Measurements from ENCODE around the gene SPA17. TPM values are rescaled to one million over a fixed set of nuclear protein-coding genes. Genes with fewer than 3 reads are reported as not detected.

SPA17 gene
- total and polyA plus RNA-seq, 2 of the 8 experiments (the other 6 are each of a cell fraction or from before 2014, with no cell fraction given) = 3.7 to 5.2 TPM

- Histone ChIP-seq H2BK12ac (ENCODE audit: low read depth, low read length) (no peak overlapping the region), H3K9me3 (ENCODE audit: insufficient read depth in 2 of 2, low read depth in 1 of 2, low read length in 1 of 2) (no peaks in the 10 kb centered on the region), H3K27ac (ENCODE audit: low read depth, low read length) (no peak overlapping the region), H3K23ac (ENCODE audit: insufficient read length) (no peak overlapping the region), H3K27me3 (replicated peaks in 1 of 4; ENCODE audit: control insufficient read depth in 3 of 4, extremely low read depth in 1 of 4, insufficient read depth in 3 of 4, low read length in 3 of 4) (peaks cover 0 to 15% (median 5%) of the 10 kb centered on the region in 4 experiments; a peak in 5 of 7 replicates), H4K8ac (ENCODE audit: extremely low read depth, insufficient read depth, low read length) (no peak overlapping the region), H3K79me2 (ENCODE audit: control insufficient read depth in 1 of 2, insufficient read depth in 2 of 2, low read length in 2 of 2) (no peaks in the 10 kb centered on the region), H3K9ac (replicated peaks in 1 of 4; ENCODE audit: extremely low read depth in 1 of 4, low read depth in 3 of 4, low read length in 3 of 4) (no peak overlapping the region), H2BK15ac (ENCODE audit: low read length) (no peak overlapping the region), H4K5ac (ENCODE audit: insufficient read length, low read depth, low read length) (no peak overlapping the region), H3K14ac (ENCODE audit: insufficient read length) (no peak overlapping the region), H3K56ac (replicated peaks; ENCODE audit: insufficient read length, low read depth, low read length) (no peak overlapping the region), H2AK5ac (ENCODE audit: low read depth, low read length) (no peak overlapping the region), H3K79me1 (ENCODE audit: low read depth, low read length) (no peaks in the 10 kb centered on the region; the same call in 1 of the 2 replicates), H2BK5ac (ENCODE audit: low read depth, low read length) (no peak overlapping the region), H2BK120ac (replicated peaks; ENCODE audit: low read depth, low read length) (no peak overlapping the region), H3K18ac (ENCODE audit: extremely low read depth, low read length) (no peak overlapping the region), H3K23me2 (ENCODE audit: low read depth, low read length) (peaks cover 7% of the 10 kb centered on the region; the same call in 1 of the 2 replicates), H2BK20ac (ENCODE audit: low read length) (no peak overlapping the region), H3K4me2 (ENCODE audit: insufficient read depth in 1 of 2, low read depth in 2 of 2, low read length in 2 of 2) (no peak overlapping the region), H3K4me3 (ENCODE audit: extremely low read depth in 1 of 4, insufficient read depth in 2 of 4, low read depth in 3 of 4, low read length in 4 of 4) (no peak overlapping the region), H4K91ac (replicated peaks; ENCODE audit: insufficient read length, low read length) (no peak overlapping the region), H3K4me1 (replicated peaks in 1 of 4; ENCODE audit: control insufficient read depth in 3 of 4, insufficient read depth in 4 of 4, low read length in 3 of 4) (no peaks in the 10 kb centered on the region; a peak in 1 of 7 replicates), H4K20me1 (replicated peaks in 1 of 2; ENCODE audit: control insufficient read depth in 1 of 2, insufficient read depth in 2 of 2, low read length in 2 of 2) (no peaks in the 10 kb centered on the region), H2AFZ (ENCODE audit: low read length) (no peak overlapping the region), H3K36me3 (ENCODE audit: control insufficient read depth in 2 of 4, insufficient read depth in 4 of 4, low read length in 3 of 4) (no peaks in the 10 kb centered on the region; a peak in 1 of 8 replicates), H3K4ac (replicated peaks; ENCODE audit: insufficient read length, low read depth, low read length) (no peak overlapping the region)
- FAIRE-seq = no peak
- POLR2A ChIA-PET (ENCODE audit: partially characterized antibody) = no interaction called here
- no peak for DNase-seq (ENCODE audit: low read depth in 1 of 2, low spot score in 2 of 2)
- no peak for TF ChIP-seq ATF3 (IDR thresholded peaks at IDR 0.05; ENCODE audit: insufficient read depth, low read depth, low read length)
- TF ChIP-seq FOSL1 (IDR thresholded peaks at IDR 0.05; ENCODE audit: insufficient read depth, low read depth, low read length) = no peak
- TF ChIP-seq RBBP5 (IDR thresholded peaks at IDR 0.05; ENCODE audit: borderline replicate concordance, low read depth, low read length) = no peak
- TF ChIP-seq EZH2 (IDR thresholded peaks at IDR 0.05; ENCODE audit: low read depth, low read length, severe bottlenecking) = no peak
- no peak for TF ChIP-seq SAP30 (IDR thresholded peaks at IDR 0.05; ENCODE audit: insufficient read depth, insufficient replicate concordance, low read length)
- no peak for TF ChIP-seq EGR1 (IDR thresholded peaks at IDR 0.05; ENCODE audit: borderline replicate concordance, low read depth, low read length)
- no peak for TF ChIP-seq HDAC6 (IDR thresholded peaks at IDR 0.05; ENCODE audit: low read depth, low read length)
- TF ChIP-seq GTF2F1 (IDR thresholded peaks at IDR 0.05; ENCODE audit: borderline replicate concordance, low read depth, low read length) = no peak
- TF ChIP-seq HDAC2 (IDR thresholded peaks at IDR 0.05; ENCODE audit: borderline replicate concordance in 1 of 2, low read depth in 2 of 2, low read length in 2 of 2) = no peak
- CTCF ChIA-PET (ENCODE audit: partially characterized antibody) = interaction anchor here (0.9 kb wide), 1 partner anchor 32 kb away, joined by 3 read pairs; no protein-coding TSS in a partner anchor
- WGBS, 2 experiments (ENCODE audit: extremely low coverage in 1 of 2, insufficient coverage in 1 of 2, insufficient read length in 1 of 2, insufficient replicate concordance in 2 of 2, low coverage in 1 of 2, low lambda C conversion rate in 2 of 2, missing lambda C conversion rate in 1 of 2) = 74% methylated on average over 2 of the region's 2 CpGs; no CpG with 5 or more reads in 1 of the 2 experiments
These were observed 2.7 kb downstream of the SPA17 start for GRCh38 chr11:124676386-124676785.

All from H1 (cell line).